Breast epithelium (tissue), 4 donors: ENCODE measurements around the gene TSC1. TPM values are rescaled to one million over a fixed set of nuclear protein-coding genes. Genes with fewer than 3 reads are reported as not detected.
"Not testable (repeated sequence)": the region's sequence is repeated elsewhere in the genome, so short reads cannot be mapped to it uniquely, and the experiment has no call there.

Source experiments
- DNase-seq, 2 donors: peaks; one replicate each; pipeline ENCODE4 v3.0.0-alpha.2; 2019; ENCODE audit warnings: low spot score in 2 of 2
- H3K27ac ChIP-seq, 2 donors: fragments of 200-600 bp; sonication (generic) in 1 of 2; one replicate each; pipeline ENCODE4 v1.5.1; 2016 to 2019; ENCODE audit warnings: mild to moderate bottlenecking in 1 of 2
- H3K27me3 ChIP-seq, 2 donors: fragments of 200-600 bp; sonication (generic) in 1 of 2; one replicate each; pipeline versions ENCODE4 v1.5.1 to v1.6.0; 2017 to 2019; ENCODE audit warnings: control low read depth in 1 of 2, mild to moderate bottlenecking in 1 of 2
- H3K36me3 ChIP-seq: fragments of 200-600 bp; one replicate; pipeline ENCODE4 v1.5.1; 2019
- H3K4me1 ChIP-seq, 2 donors: fragments of 200-600 bp; sonication (generic); one replicate each; pipeline ENCODE4 v1.5.1; 2016 to 2019; ENCODE audit warnings: control low read depth in 1 of 2
- H3K4me3 ChIP-seq, 3 donors: fragments of 200-600 bp; sonication (generic); 1 replicate in 2 of 3; 2 replicates in 1 of 3; pipeline ENCODE4 v1.5.1; 2016 to 2019; ENCODE audit warnings: mild to moderate bottlenecking in 3 of 3, moderate library complexity in 2 of 3
- H3K9me3 ChIP-seq, 2 donors: fragments of 200-600 bp; sonication (generic) in 1 of 2; one replicate each; pipeline ENCODE4 v1.5.1; 2016 to 2019; ENCODE audit warnings: control low read depth in 1 of 2
- POLR2A ChIP-seq: fragments of 450-650 bp; IDR thresholded peaks from one replicate; pipeline ENCODE4 v1.6.1; 2016; ENCODE audit warnings: antibody characterized with exemption, mild to moderate bottlenecking, moderate library complexity
- POLR2AphosphoS5 ChIP-seq, 3 donors: sonication (generic); formaldehyde crosslinking; IDR thresholded peaks; one replicate each; pipeline ENCODE4 v1.6.1; 2017; ENCODE audit warnings: antibody characterized with exemption in 3 of 3
- intact Hi-C: fragments of 100-400 bp; cut with DNase I; formaldehyde crosslinking; loops from one replicate; pipeline ENCODE4 v1.15.1; 2023; ENCODE audit warnings: low total_unique reads
- total RNA-seq, 3 donors: library from RNA; depleted of rRNA; stranded (reverse); fragments of >200 nt; gene quantifications; one replicate each; pipeline ENCODE4 v1.1.0, GENCODE V29; 2016
- TF ChIP-seq, protein P1 (sequence below), 3 donors: fragments of 450-650 bp; IDR thresholded peaks; one replicate each; pipeline ENCODE4 v1.5.1; 2016 to 2017; ENCODE audit warnings: antibody characterized with exemption in 3 of 3, mild to moderate bottlenecking in 3 of 3, moderate library complexity in 3 of 3

TSC1 gene
- 10 to 100 TPM; 38.1 to 61.9 (median 48.2) TPM for total RNA-seq

DNA sequence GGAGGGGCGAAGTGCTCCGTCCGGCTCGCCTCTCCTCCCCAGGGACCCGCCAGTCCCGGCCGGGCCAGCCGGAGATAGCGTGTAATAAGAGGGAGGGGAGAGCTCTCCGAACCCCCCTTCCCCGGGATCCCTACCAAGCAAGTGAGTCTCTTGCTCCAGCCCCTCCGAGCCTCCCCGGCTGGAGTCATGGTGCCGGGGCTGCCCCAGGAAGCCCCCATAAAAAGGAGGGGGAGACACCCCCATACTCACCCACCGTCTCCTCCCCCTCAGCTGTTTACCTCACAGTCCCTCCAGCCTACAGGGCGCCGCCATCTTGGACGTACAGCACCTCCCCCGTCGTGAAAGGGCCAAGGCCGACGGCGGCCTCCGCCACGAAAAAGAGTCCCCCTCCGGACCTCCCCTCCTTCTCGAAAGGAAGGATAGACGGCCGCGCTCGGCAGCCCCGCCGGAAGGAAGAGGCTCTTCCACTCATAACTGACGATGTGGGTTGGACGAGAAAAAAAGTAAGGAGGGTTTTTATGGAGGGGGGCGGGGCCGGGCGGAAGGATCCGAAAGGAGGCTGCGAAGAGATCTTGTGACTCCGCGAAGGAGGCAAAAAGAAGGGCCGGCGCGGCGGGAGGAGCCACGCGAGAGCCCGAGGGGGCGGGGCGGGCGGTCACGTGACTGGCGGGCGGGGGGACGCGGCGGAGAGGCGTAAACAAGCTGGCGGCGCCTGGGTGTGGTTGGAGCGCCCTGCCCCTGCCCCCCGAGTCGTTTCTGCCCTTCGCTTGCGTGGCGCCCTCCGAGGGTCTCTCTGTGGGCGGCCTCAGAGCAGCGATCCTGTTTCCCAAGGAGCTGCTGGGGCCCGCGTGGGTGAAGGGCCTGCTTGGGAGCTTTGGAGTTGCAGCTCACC is at the start of gene TSC1:
Gene TSC1, minus strand, starts transcription at position 323 of the 892 bp plus-strand sequence. CDS start 15,744 bp downstream, outside the sequence.
- no peaks in the 10 kb centered on the region for H3K9me3 ChIP-seq
- H3K4me1 ChIP-seq = no peaks in the 10 kb centered on the region
- DNase-seq = peak; percentile 94 to 97
- no peaks in the 10 kb centered on the region for H3K36me3 ChIP-seq
- intact Hi-C loops = no loop called here
- H3K27me3 ChIP-seq = no peaks in the 10 kb centered on the region
- TF ChIP-seq POLR2A = peak; percentile 30
- TF ChIP-seq, protein P1, sequence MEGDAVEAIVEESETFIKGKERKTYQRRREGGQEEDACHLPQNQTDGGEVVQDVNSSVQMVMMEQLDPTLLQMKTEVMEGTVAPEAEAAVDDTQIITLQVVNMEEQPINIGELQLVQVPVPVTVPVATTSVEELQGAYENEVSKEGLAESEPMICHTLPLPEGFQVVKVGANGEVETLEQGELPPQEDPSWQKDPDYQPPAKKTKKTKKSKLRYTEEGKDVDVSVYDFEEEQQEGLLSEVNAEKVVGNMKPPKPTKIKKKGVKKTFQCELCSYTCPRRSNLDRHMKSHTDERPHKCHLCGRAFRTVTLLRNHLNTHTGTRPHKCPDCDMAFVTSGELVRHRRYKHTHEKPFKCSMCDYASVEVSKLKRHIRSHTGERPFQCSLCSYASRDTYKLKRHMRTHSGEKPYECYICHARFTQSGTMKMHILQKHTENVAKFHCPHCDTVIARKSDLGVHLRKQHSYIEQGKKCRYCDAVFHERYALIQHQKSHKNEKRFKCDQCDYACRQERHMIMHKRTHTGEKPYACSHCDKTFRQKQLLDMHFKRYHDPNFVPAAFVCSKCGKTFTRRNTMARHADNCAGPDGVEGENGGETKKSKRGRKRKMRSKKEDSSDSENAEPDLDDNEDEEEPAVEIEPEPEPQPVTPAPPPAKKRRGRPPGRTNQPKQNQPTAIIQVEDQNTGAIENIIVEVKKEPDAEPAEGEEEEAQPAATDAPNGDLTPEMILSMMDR (IDR thresholded peaks at IDR 0.05) = peak in 1 of 3 donors; percentile 20
- TF ChIP-seq POLR2AphosphoS5 (IDR thresholded peaks at IDR 0.05) = peak; percentile 84 to 93 (median 87)
- H3K4me3 ChIP-seq = peak within 1 kb of the TSS; percentile 80 to 100 (median 99)
- peak within 1 kb of the TSS; percentile 96 to 97 for H3K27ac ChIP-seq

DNA sequence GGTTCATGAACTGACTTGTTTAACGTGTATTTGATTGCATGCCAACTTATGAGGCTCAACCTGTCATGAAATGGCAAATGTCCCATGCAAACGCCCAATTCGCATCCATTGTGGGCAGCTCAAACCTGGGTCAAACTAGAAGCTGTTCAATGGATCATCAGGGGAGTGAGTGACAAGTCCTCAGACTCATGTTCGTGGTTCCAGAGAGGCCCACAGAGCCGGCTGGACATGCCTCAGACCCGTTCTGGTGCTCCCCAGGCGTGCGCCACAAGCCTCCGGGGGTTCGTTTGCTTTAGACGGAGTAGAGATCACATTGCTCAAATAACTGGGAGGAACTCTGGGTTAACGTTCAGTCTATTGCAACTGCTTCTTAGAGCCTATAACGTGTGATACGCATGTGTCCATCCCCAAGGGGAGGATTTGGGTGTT is 49.1 kb upstream of the TSC1 start:
- H3K27me3 ChIP-seq = peaks cover 0 to 6% of the 10 kb centered on the region in 2 donors
- TF ChIP-seq, protein P1 (IDR thresholded peaks at IDR 0.05) = no peak
- TF ChIP-seq POLR2AphosphoS5 (IDR thresholded peaks at IDR 0.05) (no peak), POLR2A (no peak)
- DNase-seq = no peak
- no peaks in the 10 kb centered on the region for H3K36me3 ChIP-seq
- peaks cover 0 to 4% of the 10 kb centered on the region in 2 donors for H3K4me1 ChIP-seq
- intact Hi-C loops = no loop called here
- H3K9me3 ChIP-seq = no peaks in the 10 kb centered on the region
- peak overlapping the region in 1 of 2 donors; percentile 29 for H3K27ac ChIP-seq
- H3K4me3 ChIP-seq = no peak overlapping the region

DNA sequence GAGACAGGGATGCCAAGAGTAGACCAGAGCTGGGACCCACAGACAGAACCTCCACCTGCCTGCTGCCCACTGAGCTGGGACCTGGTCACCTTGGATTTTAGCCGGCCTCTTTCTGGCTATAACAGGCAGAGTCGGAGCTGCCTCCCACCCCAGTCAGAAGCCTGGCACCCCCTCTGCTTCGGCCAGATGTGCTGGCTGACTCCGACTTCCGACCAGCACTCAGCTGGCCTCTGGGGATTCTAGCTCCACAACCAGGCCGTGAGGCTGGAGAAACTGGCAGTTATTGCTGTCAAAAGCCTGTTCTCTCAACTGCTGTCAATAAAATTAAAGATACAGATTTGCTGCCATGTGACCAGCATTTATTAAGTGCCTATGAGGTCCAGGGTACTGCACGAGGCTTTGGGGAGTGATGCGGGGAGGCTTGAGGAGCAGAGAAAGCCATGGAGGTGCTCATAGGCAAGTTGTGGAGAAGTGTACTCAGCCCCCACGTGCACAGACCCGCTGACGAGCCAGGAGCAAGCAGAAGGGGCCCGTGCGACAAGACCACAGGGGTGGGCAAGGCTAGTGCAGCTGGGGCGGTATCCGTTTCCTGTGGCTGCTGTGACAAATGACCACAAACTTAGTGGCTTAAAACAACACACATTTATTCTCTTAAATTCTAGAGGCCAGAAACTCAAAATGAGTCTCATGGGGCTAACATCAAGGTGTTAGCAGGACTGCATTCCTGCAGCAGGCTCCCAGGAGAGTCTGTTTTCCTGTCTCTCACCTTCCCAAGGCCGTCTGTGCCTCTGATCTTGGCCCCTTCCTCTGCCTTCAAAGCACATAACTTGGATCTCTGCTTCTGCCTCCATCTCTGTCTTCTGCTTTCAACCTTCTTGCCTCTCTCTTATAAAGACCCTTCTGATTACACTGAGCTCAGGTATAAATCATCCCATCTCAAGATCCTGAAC is 47.2 kb upstream of the TSC1 start:
- TF ChIP-seq, protein P1 (IDR thresholded peaks at IDR 0.05) = no peak
- TF ChIP-seq POLR2AphosphoS5 (IDR thresholded peaks at IDR 0.05) (no peak), POLR2A (no peak)
- peaks cover 0 to 9% of the 10 kb centered on the region in 2 donors for H3K27me3 ChIP-seq
- H3K36me3 ChIP-seq = no peaks in the 10 kb centered on the region
- no peak overlapping the region for H3K4me3 ChIP-seq
- no peak for DNase-seq
- intact Hi-C loops = no loop called here
- H3K9me3 ChIP-seq = no peaks in the 10 kb centered on the region
- H3K4me1 ChIP-seq = peaks cover 0 to 4% of the 10 kb centered on the region in 2 donors
- H3K27ac ChIP-seq = no peak overlapping the region

DNA sequence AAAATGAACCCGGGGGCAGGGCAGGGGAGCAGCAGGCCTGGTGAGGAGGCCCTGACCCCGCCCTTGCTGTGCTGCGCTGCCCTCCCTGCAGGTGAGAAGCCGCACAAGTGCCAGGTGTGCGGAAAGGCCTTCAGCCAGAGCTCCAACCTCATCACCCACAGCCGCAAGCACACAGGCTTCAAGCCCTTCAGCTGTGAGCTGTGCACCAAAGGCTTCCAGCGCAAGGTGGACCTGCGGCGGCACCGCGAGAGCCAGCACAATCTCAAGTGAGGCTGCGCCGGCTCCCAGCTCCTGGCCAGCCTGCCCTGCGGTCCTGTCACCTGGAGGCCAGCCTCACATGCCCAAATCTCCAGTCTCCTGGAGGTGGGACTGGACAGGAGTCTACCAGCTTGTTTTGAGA is 46.4 kb upstream of the TSC1 start:
- Histone ChIP-seq H3K36me3 (no peaks in the 10 kb centered on the region), H3K27me3 (peaks cover 0 to 10% of the 10 kb centered on the region in 2 donors), H3K4me1 (peaks cover 0 to 4% of the 10 kb centered on the region in 2 donors), H3K4me3 (no peak overlapping the region), H3K9me3 (no peaks in the 10 kb centered on the region), H3K27ac (no peak overlapping the region)
- TF ChIP-seq POLR2AphosphoS5 (IDR thresholded peaks at IDR 0.05) (no peak), POLR2A (no peak)
- TF ChIP-seq, protein P1 (IDR thresholded peaks at IDR 0.05) = no peak
- DNase-seq = no peak
- intact Hi-C loops = no loop called here

DNA sequence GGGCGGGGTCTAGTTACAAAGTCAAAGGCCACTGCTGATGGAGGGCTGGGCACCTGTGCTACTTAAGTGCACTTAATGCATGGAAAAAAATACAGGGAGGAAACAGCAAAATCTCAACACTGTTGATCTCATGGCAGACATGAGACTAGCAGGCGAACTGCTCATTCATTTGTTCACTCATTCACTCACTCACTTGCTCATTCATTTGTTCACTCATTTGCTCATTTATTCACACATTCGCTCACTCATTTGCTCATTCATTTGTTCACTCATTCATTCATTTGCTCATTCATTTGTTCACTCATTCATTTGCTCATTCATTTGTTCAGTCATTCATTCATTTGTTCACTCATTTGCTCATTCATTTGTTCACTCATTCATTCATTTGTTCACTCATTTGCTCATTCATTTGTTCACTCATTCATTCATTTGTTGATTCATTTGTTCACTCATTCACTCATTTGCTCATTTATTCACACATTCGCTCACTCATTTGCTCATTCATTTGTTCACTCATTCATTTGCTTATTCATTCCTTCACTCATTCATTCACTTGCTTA is 45.7 kb upstream of the TSC1 start:
- H3K9me3 ChIP-seq, H3K4me1 ChIP-seq, H3K27ac ChIP-seq, H3K4me3 ChIP-seq, intact Hi-C loops, DNase-seq, H3K36me3 ChIP-seq: not testable (repeated sequence)
- H3K27me3 ChIP-seq = peaks cover 0 to 17% of the 10 kb centered on the region in 2 donors
